NCI-H2171 treated with DMSO at 0.1 percent for 48 hours (cell line): ENCODE results near the gene GFRA1.

Experiments
- DNase-seq: peaks from one replicate; lab custom pipeline; 2025; lab: John Stamatoyannopoulos, UW

The GFRA1 gene

GRCh38 chr10:116270771-116271592 lies 2.0 kb downstream of the GFRA1 start:
- no peak for DNase-seq

GRCh38 chr10:116270126-116270770 lies 2.8 kb downstream of the GFRA1 start:
- DNase-seq, result no peak

GRCh38 chr10:116269619-116270018 lies 3.4 kb downstream of the GFRA1 start:
- DNase-seq, result no peak

GRCh38 chr10:116268976-116269375 lies 4.0 kb downstream of the GFRA1 start:
- DNase-seq, result peak; percentile 3

GRCh38 chr10:116265686-116266085 lies 7.3 kb downstream of the GFRA1 start:
- DNase-seq, result no peak

GRCh38 chr10:116263870-116264655 lies 8.9 kb downstream of the GFRA1 start:
- DNase-seq, result peak; percentile 28

- no peak for DNase-seq
Observed at GRCh38 chr10:116262678-116263077, 10.3 kb downstream of the GFRA1 start.

GRCh38 chr10:116260599-116260998 lies 12.4 kb downstream of the GFRA1 start:
- DNase-seq, result no peak

GRCh38 chr10:116259638-116260037 lies 13.4 kb downstream of the GFRA1 start:
- DNase-seq, result no peak

GRCh38 chr10:116257785-116258184 lies 15.2 kb downstream of the GFRA1 start:
- DNase-seq, result no peak

- DNase-seq, result no peak
Observed at GRCh38 chr10:116256752-116257259, 16.2 kb downstream of the GFRA1 start.

- DNase-seq, result no peak
Observed at GRCh38 chr10:116255886-116256751, 16.9 kb downstream of the GFRA1 start.

- no peak for DNase-seq
Observed at GRCh38 chr10:116254422-116255155, 18.4 kb downstream of the GFRA1 start.

GRCh38 chr10:116253716-116254115 lies 19.3 kb downstream of the GFRA1 start:
- no peak for DNase-seq

- no peak for DNase-seq
Observed at GRCh38 chr10:116251602-116252395, 21.2 kb downstream of the GFRA1 start.

GRCh38 chr10:116247691-116248090 lies 25.3 kb downstream of the GFRA1 start:
- DNase-seq, result no peak

GRCh38 chr10:116246263-116246662 lies 26.7 kb downstream of the GFRA1 start:
- no peak for DNase-seq

- DNase-seq, result peak; percentile 41
Observed at GRCh38 chr10:116245156-116245555, 27.9 kb downstream of the GFRA1 start.

GRCh38 chr10:116241642-116242410 lies 31.2 kb downstream of the GFRA1 start:
- no peak for DNase-seq
